Uterus (tissue), 4 donors: ENCODE data around the gene SP5. TPM values are rescaled to one million over a fixed set of nuclear protein-coding genes. Genes with fewer than 3 reads are reported as not detected.

Source experiments
- DNase-seq, 2 donors: peaks; one replicate each; pipeline ENCODE4 v3.0.0-alpha.2; 2019 to 2020
- H3K27ac ChIP-seq, 2 donors: fragments of 200-600 bp; sonication (generic); 1 replicate in 1 of 2; 2 replicates in 1 of 2; pipeline ENCODE4 v1.5.1; 2016 to 2018
- H3K27me3 ChIP-seq, 2 donors: fragments of 200-600 bp; sonication (generic); one replicate each; pipeline ENCODE4 v1.5.1; 2018 to 2019; ENCODE audit warnings: control low read depth in 1 of 2
- H3K36me3 ChIP-seq, 2 donors: fragments of 200-600 bp; sonication (generic); one replicate each; pipeline ENCODE4 v1.5.1; 2019; ENCODE audit warnings: control low read depth in 1 of 2
- H3K4me1 ChIP-seq, 2 donors: fragments of 200-600 bp; sonication (generic); one replicate each; pipeline ENCODE4 v1.5.1; 2018 to 2019; ENCODE audit warnings: control low read depth in 1 of 2
- H3K4me3 ChIP-seq, 2 donors: fragments of 200-600 bp; sonication (generic); 1 replicate in 1 of 2; 2 replicates in 1 of 2; pipeline ENCODE4 v1.5.1; 2018 to 2019; ENCODE audit warnings: mild to moderate bottlenecking in 1 of 2
- H3K9me3 ChIP-seq, 2 donors: fragments of 200-600 bp; sonication (generic); one replicate each; pipeline ENCODE4 v1.5.1; 2019; ENCODE audit warnings: control low read depth in 1 of 2
- POLR2A ChIP-seq, 2 donors: fragments of 450-650 bp; IDR thresholded peaks; one replicate each; pipeline ENCODE4 v1.6.1; 2016; ENCODE audit warnings: antibody characterized with exemption in 2 of 2, mild to moderate bottlenecking in 1 of 2, moderate library complexity in 1 of 2
- intact Hi-C: fragments of 100-400 bp; cut with DNase I; formaldehyde crosslinking; loops from one replicate; pipeline ENCODE4 v1.15.1; 2023; ENCODE audit warnings: low total_unique reads
- total RNA-seq, 4 donors: library from RNA; depleted of rRNA in 3 of 4; stranded (reverse); fragments of >200 nt in 3 of 4; gene quantifications; one replicate each; pipeline versions ENCODE4 v1.1.0 to v1.2.4, GENCODE V29; 2014 to 2023
- TF ChIP-seq, protein P1 (sequence below), 4 experiments: fragments of 200-600 bp in 2 of 4; fragments of 450-650 bp in 2 of 4; sonication (generic) in 2 of 4; IDR thresholded peaks; one replicate each; pipeline ENCODE4 v1.5.1; 2016 to 2019; ENCODE audit warnings: antibody characterized with exemption in 4 of 4, mild to moderate bottlenecking in 2 of 4, moderate library complexity in 1 of 4
- donor health status: DM: yes; HTN: yes; CAD: no.

SP5 gene
- total RNA-seq, 4 donors from 2014 or later: 0.90 to 4.2 (median 1.0) TPM; not detected in 1

DNA sequence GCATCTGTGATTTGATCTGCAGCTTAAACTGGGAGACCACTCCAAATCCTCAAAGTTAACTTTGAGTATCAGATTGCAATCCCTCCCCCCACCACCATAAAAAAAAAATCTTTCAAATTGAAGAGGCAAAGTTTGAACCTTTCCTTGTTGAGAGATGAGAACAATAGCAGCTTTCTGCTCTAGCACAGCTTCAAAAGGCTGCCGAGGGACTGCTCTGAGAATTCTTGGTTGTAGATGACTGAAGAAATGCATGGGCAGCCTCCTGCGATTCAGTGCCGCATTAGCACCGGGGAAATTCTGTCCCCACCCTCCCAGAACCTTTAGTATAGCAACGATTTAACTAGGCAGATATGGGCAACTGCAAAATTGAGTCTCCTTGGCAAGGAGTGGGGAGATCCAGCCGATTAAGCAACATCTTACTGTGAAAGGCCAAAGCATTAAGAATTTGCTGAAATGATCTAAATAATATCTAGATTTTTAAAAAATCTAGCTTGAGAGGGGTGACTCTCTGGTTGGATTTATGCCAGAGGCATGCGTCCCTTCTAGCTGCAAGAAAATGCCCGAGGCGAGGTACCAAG is 3.9 kb upstream of the SP5 start:
- Histone ChIP-seq H3K27ac (no peak overlapping the region), H3K36me3 (no peaks in the 10 kb centered on the region), H3K27me3 (peaks cover 0 to 5% of the 10 kb centered on the region in 2 donors), H3K4me1 (no peaks in the 10 kb centered on the region), H3K4me3 (no peak overlapping the region), H3K9me3 (no peaks in the 10 kb centered on the region)
- no peak for TF ChIP-seq POLR2A (IDR thresholded peaks at IDR 0.05)
- TF ChIP-seq, protein P1, sequence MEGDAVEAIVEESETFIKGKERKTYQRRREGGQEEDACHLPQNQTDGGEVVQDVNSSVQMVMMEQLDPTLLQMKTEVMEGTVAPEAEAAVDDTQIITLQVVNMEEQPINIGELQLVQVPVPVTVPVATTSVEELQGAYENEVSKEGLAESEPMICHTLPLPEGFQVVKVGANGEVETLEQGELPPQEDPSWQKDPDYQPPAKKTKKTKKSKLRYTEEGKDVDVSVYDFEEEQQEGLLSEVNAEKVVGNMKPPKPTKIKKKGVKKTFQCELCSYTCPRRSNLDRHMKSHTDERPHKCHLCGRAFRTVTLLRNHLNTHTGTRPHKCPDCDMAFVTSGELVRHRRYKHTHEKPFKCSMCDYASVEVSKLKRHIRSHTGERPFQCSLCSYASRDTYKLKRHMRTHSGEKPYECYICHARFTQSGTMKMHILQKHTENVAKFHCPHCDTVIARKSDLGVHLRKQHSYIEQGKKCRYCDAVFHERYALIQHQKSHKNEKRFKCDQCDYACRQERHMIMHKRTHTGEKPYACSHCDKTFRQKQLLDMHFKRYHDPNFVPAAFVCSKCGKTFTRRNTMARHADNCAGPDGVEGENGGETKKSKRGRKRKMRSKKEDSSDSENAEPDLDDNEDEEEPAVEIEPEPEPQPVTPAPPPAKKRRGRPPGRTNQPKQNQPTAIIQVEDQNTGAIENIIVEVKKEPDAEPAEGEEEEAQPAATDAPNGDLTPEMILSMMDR (IDR thresholded peaks at IDR 0.05): no peak
- no peak for DNase-seq
- intact Hi-C loops: no loop called here

DNA sequence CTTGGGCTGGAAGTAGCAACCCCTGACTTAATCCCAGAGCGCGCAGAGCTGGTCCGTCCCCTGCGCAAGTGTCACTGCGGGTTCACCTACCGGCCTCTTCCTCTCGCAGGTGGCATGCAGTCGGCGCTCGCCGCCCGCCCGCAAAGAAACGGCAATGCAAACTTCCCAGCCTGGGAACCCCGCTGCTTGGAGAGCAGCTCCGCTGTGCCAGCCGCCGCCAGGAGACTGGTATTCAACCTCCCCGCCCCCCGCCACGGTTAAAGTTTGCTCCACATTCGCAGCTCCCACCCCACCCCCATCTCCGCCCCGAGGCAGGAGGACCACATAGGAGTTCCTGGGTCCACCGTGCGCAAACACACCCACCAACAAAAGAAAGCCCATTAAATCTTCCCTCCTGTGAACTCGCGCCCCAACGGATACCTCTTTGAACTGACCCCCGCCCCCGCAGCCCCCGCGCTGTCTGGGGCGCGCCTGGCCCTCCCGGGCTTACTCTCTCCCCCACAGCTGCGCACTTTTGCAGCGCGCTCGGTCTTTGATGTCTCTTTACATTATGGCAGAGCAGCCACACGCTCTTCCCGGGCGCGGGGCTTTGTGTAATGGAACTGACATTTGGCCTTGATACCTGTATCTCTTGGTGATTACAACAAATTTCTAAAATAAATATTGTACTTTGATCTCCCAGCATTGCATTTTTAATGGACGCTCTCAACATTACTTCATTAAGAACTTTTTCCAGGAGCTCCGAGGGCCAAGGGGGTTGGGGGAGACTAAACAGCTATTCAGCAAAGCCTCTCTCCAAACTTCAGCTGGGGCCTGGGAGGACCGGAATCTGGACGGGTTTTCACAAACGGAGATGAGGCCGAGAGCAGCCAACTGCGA is 3.1 kb upstream of the SP5 start:
- TF ChIP-seq POLR2A (IDR thresholded peaks at IDR 0.05): no peak
- TF ChIP-seq, protein P1 (IDR thresholded peaks at IDR 0.05): no peak
- Histone ChIP-seq H3K9me3 (no peaks in the 10 kb centered on the region), H3K27ac (no peak overlapping the region), H3K4me1 (peaks cover 0 to 3% of the 10 kb centered on the region in 2 donors), H3K36me3 (no peaks in the 10 kb centered on the region), H3K27me3 (peaks cover under 1 to 5% of the 10 kb centered on the region in 2 donors), H3K4me3 (no peak overlapping the region)
- no peak for DNase-seq
- intact Hi-C loops: no loop called here

DNA sequence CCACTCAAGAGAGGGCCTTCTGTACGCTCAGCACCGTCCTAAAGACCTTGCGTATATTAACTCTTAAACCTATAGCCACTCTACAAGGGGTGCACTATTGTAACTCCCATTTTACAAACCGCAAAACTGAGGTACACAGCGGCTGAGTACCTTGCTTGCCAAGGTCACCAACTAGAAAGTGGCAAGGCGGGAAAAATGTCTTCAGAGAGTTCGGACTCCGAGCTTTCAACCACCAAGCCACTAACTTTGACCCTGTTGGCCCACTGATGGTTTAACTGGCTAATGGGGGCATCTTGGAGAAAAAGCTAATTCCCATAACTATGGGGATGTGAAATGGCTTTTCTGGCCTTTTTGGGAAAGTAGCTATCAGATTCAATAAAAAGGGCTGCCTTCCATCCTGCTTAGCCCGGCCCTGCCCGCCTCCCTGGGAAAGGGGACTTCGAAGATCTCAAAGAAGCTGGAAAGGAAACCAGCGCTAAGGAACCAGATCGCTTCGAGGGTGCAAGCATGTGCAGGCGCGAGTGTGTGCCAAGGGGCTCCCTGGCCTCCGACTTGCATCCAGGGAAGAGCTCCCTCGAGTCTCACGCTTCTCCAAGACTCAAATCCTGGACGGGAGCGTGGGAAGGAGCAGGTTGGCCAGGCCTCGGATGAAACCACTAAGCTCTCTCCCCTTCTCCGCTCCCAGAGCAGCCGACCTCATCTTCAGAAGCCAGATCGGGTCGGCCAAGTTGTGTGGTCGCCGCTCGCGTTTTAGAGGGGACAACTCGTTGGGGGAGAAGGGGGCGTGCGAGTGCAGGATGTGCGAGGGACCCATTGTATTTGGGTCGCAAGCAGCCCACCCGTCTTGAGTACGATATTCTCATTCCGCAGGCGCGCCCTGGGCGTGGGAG is 2.2 kb upstream of the SP5 start:
- no peaks in the 10 kb centered on the region for H3K36me3 ChIP-seq
- intact Hi-C loops: no loop called here
- H3K27me3 ChIP-seq: peaks cover 5 to 7% of the 10 kb centered on the region in 2 donors
- H3K4me3 ChIP-seq: no peak overlapping the region
- H3K4me1 ChIP-seq: peaks cover 0 to 8% of the 10 kb centered on the region in 2 donors
- TF ChIP-seq POLR2A (IDR thresholded peaks at IDR 0.05): no peak
- TF ChIP-seq, protein P1 (IDR thresholded peaks at IDR 0.05): no peak
- H3K27ac ChIP-seq: no peak overlapping the region
- DNase-seq: peak in 1 of 2 donors; percentile 17
- H3K9me3 ChIP-seq: no peaks in the 10 kb centered on the region

DNA sequence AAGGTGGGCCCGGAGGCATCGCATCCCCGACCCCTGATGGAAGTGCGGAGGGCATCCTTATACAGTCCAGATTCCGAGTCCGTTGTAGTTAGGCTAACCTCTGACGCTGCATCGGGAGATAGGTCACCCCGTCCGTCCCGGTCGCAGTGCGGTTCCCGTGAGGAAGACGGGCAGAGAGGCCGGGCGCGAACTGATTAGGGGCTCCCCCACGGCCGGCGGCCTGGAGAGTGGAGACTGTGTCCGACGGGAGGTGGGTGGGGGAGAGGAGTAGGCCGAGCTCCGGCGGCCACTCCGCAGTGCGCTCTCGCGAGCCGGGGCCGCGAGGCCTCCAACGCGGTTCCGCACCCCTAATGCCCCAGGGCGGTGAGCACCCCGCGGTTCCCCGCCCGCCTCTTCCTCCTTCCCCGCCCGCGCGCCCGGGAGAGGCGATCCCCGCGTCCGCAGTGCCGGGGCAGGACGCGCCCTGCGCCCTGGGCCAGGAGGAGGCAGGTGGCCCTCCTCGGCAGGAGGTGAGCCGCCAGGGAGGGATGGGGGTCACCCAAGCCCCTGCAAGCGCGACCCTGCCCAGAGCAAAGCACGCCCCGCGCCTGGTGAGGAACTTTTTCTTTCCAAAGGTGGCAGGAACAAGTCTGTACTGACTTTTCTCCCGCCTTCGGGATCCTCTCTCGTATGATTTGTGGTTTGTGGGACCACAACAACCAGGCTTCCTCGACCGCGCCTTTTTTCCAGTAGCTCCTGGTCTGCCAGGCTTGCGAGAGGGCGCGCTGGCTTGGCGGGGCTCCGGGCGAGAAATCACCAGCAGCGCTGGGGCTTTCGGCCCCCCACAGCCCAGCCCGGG is 1.4 kb upstream of the SP5 start:
- no peak for TF ChIP-seq POLR2A (IDR thresholded peaks at IDR 0.05)
- TF ChIP-seq, protein P1 (IDR thresholded peaks at IDR 0.05): no peak
- peak overlapping the region in 1 of 2 donors; percentile 73 for H3K27ac ChIP-seq
- peak overlapping the region; percentile 18 to 37 for H3K4me3 ChIP-seq
- H3K4me1 ChIP-seq: peaks cover 0 to 8% of the 10 kb centered on the region in 2 donors
- peak in 1 of 2 donors; percentile 24 for DNase-seq
- H3K27me3 ChIP-seq: peaks cover 5 to 7% of the 10 kb centered on the region in 2 donors
- no peaks in the 10 kb centered on the region for H3K36me3 ChIP-seq
- intact Hi-C loops: no loop called here
- no peaks in the 10 kb centered on the region for H3K9me3 ChIP-seq
